Measurements from ENCODE around the gene KBTBD6. TPM values are rescaled to one million over a fixed set of nuclear protein-coding genes. Genes with fewer than 3 reads are reported as not detected.

KBTBD6 gene
- total RNA-seq, 1 donor from 2014 or later = 5.7 TPM

DNA sequence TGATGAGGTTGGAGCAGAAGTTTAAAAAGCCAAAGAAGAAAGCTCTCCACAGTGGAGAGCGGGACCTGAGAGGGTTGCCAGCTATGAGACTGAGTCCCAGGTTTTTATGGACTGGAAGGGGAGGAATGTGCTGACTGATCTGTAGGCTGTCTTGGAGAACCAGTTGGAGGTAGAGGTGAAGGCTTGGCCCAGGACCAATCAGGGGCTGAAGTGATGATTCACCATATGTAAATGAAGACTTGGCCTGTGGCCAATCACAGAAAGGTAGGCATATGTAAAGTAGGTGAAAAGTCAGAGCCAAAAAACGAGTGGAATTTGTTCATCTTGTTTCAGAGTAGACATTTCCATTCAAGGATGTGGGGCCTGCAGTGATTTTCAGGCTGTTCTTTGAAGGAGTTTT, 17.5 kb upstream of the KBTBD6 start:
- TF ChIP-seq, protein P1, sequence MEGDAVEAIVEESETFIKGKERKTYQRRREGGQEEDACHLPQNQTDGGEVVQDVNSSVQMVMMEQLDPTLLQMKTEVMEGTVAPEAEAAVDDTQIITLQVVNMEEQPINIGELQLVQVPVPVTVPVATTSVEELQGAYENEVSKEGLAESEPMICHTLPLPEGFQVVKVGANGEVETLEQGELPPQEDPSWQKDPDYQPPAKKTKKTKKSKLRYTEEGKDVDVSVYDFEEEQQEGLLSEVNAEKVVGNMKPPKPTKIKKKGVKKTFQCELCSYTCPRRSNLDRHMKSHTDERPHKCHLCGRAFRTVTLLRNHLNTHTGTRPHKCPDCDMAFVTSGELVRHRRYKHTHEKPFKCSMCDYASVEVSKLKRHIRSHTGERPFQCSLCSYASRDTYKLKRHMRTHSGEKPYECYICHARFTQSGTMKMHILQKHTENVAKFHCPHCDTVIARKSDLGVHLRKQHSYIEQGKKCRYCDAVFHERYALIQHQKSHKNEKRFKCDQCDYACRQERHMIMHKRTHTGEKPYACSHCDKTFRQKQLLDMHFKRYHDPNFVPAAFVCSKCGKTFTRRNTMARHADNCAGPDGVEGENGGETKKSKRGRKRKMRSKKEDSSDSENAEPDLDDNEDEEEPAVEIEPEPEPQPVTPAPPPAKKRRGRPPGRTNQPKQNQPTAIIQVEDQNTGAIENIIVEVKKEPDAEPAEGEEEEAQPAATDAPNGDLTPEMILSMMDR (IDR thresholded peaks at IDR 0.05) = no peak
- intact Hi-C loops (cut with DNase I) = no loop called here
- Histone ChIP-seq H3K36me3 (no peaks in the 10 kb centered on the region), H3K4me1 (no peaks in the 10 kb centered on the region), H3K4me3 (no peak overlapping the region), H3K27me3 (no peaks in the 10 kb centered on the region), H3K27ac (no peak overlapping the region), H3K9me3 (peaks cover 20% of the 10 kb centered on the region)
- no peak for DNase-seq
- no peak for ATAC-seq

DNA sequence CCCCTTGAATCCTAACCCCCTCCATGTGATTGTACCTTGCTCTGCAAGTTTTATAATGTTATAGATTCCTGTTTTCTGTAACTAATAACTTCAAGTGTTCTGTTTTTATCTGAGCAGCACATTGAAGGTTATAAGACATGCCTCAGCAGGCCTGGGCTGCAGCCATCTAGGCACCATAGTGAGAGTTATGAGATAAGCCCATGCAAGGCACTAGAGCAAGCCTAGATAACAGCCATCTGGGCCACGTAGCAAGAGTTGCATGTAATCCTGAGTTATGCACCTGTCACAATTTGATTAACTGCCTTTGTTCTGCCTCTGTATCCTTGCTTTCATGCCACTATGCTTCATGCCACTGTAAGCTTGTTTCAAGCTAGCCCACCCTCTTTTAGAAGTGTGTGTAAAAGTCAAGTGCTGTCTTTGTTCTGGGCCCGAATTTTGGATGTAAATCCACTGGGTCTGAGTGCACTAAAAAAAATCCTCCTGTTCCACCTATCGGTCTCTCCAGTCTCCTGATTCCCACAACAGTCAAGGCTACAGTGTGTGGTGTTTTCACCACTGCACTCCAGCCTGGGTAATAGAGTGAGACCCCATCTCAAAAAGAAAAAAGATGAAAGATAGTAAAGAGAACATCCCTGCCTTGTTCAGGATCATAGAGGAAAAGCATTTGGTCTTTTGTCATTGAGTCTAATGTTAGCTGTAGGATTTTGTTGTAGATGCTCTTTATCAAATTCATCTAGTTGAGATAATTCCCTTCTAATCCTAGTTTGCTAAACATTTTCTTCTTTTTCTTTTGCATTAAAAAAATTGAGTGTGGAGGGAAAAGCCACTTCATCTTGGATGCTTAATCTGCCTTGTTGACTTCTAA, 16.0 kb upstream of the KBTBD6 start:
- Histone ChIP-seq H3K4me3 (no peak overlapping the region), H3K9me3 (peaks cover 20% of the 10 kb centered on the region), H3K36me3 (no peaks in the 10 kb centered on the region), H3K27me3 (no peaks in the 10 kb centered on the region), H3K4me1 (no peaks in the 10 kb centered on the region), H3K27ac (no peak overlapping the region)
- DNase-seq = no peak
- no peak for ATAC-seq
- intact Hi-C loops (cut with DNase I) = no loop called here
- TF ChIP-seq, protein P1 (IDR thresholded peaks at IDR 0.05) = no peak

DNA sequence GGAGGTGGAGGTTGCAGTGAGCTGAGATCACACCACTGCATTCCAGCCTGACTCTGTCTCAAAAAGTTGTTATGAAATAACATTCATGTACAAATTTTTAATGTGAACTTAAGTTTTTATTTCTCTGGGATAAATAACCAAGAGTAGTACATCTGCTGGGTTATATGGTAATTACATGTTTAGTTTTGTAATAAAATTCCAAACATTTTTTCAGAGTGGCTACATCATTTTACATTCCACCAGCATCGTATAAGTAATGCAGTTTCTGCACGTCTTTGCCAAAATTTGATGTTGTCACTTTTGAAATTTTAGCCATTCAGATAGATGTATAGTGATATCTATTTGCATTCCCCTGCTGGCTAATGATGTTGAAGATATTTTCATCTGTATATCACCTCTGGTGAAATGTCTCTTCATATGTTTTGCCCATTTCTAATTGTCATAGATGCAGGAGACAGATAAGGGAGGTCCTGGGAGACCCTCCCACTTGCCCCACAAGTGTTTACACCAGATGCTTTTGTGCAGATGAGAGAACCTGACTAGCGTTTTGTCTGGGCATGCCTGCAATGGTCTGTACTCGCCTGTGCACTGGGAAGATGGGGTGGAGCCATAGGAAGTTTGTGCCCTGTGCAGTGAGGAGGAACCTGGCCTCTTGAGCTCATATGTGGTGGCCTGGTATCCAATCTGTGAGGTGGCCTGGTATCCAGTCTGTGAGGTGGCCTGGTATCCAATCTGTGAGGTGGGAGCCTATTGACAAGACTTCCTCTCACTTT, 12.7 kb upstream of the KBTBD6 start:
- ATAC-seq (no peak), DNase-seq (no peak)
- TF ChIP-seq, protein P1 (IDR thresholded peaks at IDR 0.05) = no peak
- peaks cover 14% of the 10 kb centered on the region for H3K9me3 ChIP-seq
- H3K4me3 ChIP-seq = no peak overlapping the region
- H3K4me1 ChIP-seq = no peaks in the 10 kb centered on the region
- no peaks in the 10 kb centered on the region for H3K27me3 ChIP-seq
- intact Hi-C loops (cut with DNase I) = no loop called here
- no peak overlapping the region for H3K27ac ChIP-seq
- no peaks in the 10 kb centered on the region for H3K36me3 ChIP-seq

DNA sequence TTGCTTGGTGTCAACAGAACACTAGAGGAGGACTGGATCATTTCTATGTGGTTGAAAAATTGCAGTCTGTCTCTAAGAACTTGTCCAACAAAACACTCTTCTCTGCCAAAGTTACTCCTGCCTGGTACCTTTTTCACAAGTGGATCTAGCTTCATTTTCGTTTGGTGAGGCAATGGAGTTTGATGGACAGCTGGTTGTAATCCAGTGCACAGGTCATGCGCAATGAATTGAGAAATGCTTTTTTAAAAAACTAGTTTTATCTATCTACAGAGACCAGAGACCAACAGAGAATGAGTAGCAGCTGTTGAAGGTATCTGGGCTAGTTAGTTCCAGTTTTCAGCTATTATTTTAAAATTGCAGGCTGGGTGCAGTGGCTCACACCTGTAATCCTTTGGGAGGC, 12.0 kb upstream of the KBTBD6 start:
- ATAC-seq (no peak), DNase-seq (no peak)
- H3K4me1 ChIP-seq = no peaks in the 10 kb centered on the region
- H3K9me3 ChIP-seq = peaks cover 11% of the 10 kb centered on the region
- H3K27me3 ChIP-seq = no peaks in the 10 kb centered on the region
- no peak overlapping the region for H3K27ac ChIP-seq
- intact Hi-C loops (cut with DNase I) = no loop called here
- no peak overlapping the region for H3K4me3 ChIP-seq
- TF ChIP-seq, protein P1 (IDR thresholded peaks at IDR 0.05) = no peak
- H3K36me3 ChIP-seq = no peaks in the 10 kb centered on the region

DNA sequence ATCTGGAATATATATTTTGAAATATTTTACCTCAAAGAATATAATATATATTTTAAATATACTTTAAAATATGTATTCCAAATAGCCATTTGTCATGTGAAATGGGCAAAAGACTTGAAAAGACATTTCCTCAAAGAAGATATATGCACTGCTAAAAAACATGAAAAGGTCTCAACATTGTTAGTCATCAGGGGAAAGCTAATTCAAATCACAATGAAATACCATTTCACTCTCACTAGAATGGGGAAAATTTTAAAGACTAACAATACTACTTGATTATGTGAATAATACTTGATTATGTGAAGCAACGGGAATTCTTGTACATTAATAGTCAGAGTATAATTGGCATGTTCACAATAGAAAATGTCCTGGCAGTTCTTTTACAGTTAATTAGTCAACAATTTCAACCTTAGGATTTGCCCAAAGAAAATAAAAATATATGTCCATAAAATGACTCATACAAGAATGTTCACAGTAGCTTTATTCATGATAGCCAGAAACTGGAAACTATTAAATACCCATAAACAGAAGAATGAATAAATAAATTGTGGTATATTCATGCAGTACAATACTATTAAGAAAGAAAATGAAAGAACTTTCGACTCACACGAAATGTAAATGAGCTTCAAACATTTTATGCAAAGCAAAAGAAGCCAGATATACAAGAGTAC, 6.8 kb upstream of the KBTBD6 start:
- Histone ChIP-seq H3K36me3 (no peaks in the 10 kb centered on the region), H3K9me3 (no peaks in the 10 kb centered on the region), H3K27ac (no peak overlapping the region), H3K27me3 (no peaks in the 10 kb centered on the region), H3K4me1 (no peaks in the 10 kb centered on the region), H3K4me3 (no peak overlapping the region)
- DNase-seq (no peak), ATAC-seq (no peak)
- TF ChIP-seq, protein P1 (IDR thresholded peaks at IDR 0.05) = no peak
- intact Hi-C loops (cut with DNase I) = no loop called here

Data from upper lobe of right lung (tissue), 1 donor.